SK-N-SH treated with all-trans-retinoic acid at 6 μM for 48 hours (cell line): ENCODE measurements around the gene ZBTB16.

Experiments
- ATAC-seq: fragments of 200-7000 bp; cut with Tn5 transposase; 3 replicates; pipeline ENCODE4 v1.9.1; 2020; ENCODE audit warnings: mild to moderate bottlenecking, moderate library complexity
- ARNTL ChIP-seq: fragments of 450-650 bp; formaldehyde crosslinking; IDR thresholded peaks from 2 replicates; pipeline ENCODE4 v1.5.0; 2020; ENCODE audit warnings: low read depth, mild to moderate bottlenecking, moderate library complexity, borderline replicate concordance
- BACH2 ChIP-seq: fragments of 250-450 bp; sonication (Bioruptor Pico); IDR thresholded peaks from 2 replicates; pipeline ENCODE4 v1.9.0; 2021; ENCODE audit warnings: mild to moderate bottlenecking, borderline replicate concordance
- CREB5 ChIP-seq: fragments of 250-450 bp; sonication (Bioruptor Pico); IDR thresholded peaks from 2 replicates; pipeline ENCODE4 v1.5.1; 2020; ENCODE audit warnings: low read depth, mild to moderate bottlenecking, moderate library complexity
- CSDC2 ChIP-seq: fragments of 250-450 bp; sonication (Bioruptor Pico); IDR thresholded peaks from 2 replicates; pipeline ENCODE4 v1.5.0; 2020; ENCODE audit warnings: mild to moderate bottlenecking, moderate library complexity
- CSRNP3 ChIP-seq: fragments of 250-450 bp; sonication (Bioruptor Pico); IDR thresholded peaks from 2 replicates; pipeline ENCODE4 v1.5.1; 2021; ENCODE audit warnings: mild to moderate bottlenecking, moderate library complexity
- ESRRG ChIP-seq: fragments of 250-450 bp; sonication (Bioruptor Pico); IDR thresholded peaks from 2 replicates; pipeline ENCODE4 v1.6.1; 2021; ENCODE audit warnings: mild to moderate bottlenecking
- GLIS3 ChIP-seq: fragments of 250-450 bp; sonication (Bioruptor Pico); IDR thresholded peaks from 2 replicates; pipeline ENCODE4 v1.5.0; 2020; ENCODE audit warnings: mild to moderate bottlenecking, moderate library complexity
- OSR1 ChIP-seq: fragments of 250-450 bp; sonication (Bioruptor Pico); IDR thresholded peaks from 2 replicates; pipeline ENCODE4 v1.8.0; 2022; ENCODE audit warnings: moderate library complexity, mild to moderate bottlenecking, inconsistent platforms
- PATZ1 ChIP-seq: fragments of 250-450 bp; sonication (Bioruptor Pico); IDR thresholded peaks from 2 replicates; pipeline ENCODE4 v1.8.0; 2020; ENCODE audit warnings: mild to moderate bottlenecking, moderate library complexity, borderline replicate concordance
- POU6F1 ChIP-seq: fragments of 250-450 bp; sonication (Bioruptor Pico); IDR thresholded peaks from 2 replicates; pipeline ENCODE4 v1.8.0; 2021; ENCODE audit warnings: low read depth, mild to moderate bottlenecking, moderate library complexity, borderline replicate concordance
- PPARA ChIP-seq: fragments of 250-450 bp; sonication (Bioruptor Pico); IDR thresholded peaks from 2 replicates; pipeline ENCODE4 v1.5.0; 2020; ENCODE audit warnings: mild to moderate bottlenecking, borderline replicate concordance
- RARB ChIP-seq: fragments of 250-450 bp; sonication (Bioruptor Pico); IDR thresholded peaks from 2 replicates; pipeline ENCODE4 v1.8.0; 2021; ENCODE audit warnings: mild to moderate bottlenecking, moderate library complexity
- TOX ChIP-seq: fragments of 250-450 bp; sonication (Bioruptor Pico); IDR thresholded peaks from 2 replicates; pipeline ENCODE4 v1.8.0; 2021; ENCODE audit warnings: mild to moderate bottlenecking, moderate library complexity, borderline replicate concordance
- TSHZ2 ChIP-seq: fragments of 250-450 bp; sonication (Bioruptor Pico); IDR thresholded peaks from 2 replicates; pipeline ENCODE4 v1.5.0; 2020; ENCODE audit warnings: mild to moderate bottlenecking, moderate library complexity
- ZFP30 ChIP-seq: fragments of 450-650 bp; formaldehyde crosslinking; IDR thresholded peaks from 2 replicates; pipeline ENCODE4 v1.5.0; 2022; ENCODE audit warnings: mild to moderate bottlenecking, moderate library complexity
- ZNF565 ChIP-seq: fragments of 450-650 bp; formaldehyde crosslinking; conservative IDR thresholded peaks from 2 replicates; pipeline ENCODE4 v1.5.0; 2020; ENCODE audit warnings: low read depth, mild to moderate bottlenecking, moderate library complexity

ZBTB16 gene

GRCh38 chr11:114059278-114059983, at the start of gene ZBTB16:
Gene ZBTB16 (plus strand): TSS chr11:114059711. CDS start chr11:114063301, 3,590 bp downstream.
- TF ChIP-seq CREB5 (CRISPR knock-in tag) = no peak
- TF ChIP-seq BACH2 = no peak
- no peak for TF ChIP-seq TSHZ2 (CRISPR knock-in tag)
- no peak for TF ChIP-seq ESRRG (CRISPR knock-in tag)
- TF ChIP-seq ZFP30 (CRISPR knock-in tag) = no peak
- TF ChIP-seq ARNTL (CRISPR knock-in tag) = no peak
- TF ChIP-seq CSRNP3 (CRISPR knock-in tag) = no peak
- no peak for TF ChIP-seq ZNF565 (CRISPR knock-in tag)
- TF ChIP-seq OSR1 (CRISPR knock-in tag) = no peak
- ATAC-seq = no peak

GRCh38 chr11:114010931-114011330, 48.6 kb upstream of the ZBTB16 start:
- TF ChIP-seq PPARA (CRISPR knock-in tag) (no peak), POU6F1 (CRISPR knock-in tag) (no peak)
- ATAC-seq = no peak

GRCh38 chr11:114011443-114011842, 48.1 kb upstream of the ZBTB16 start:
- TF ChIP-seq CSDC2 (CRISPR knock-in tag) (no peak), CSRNP3 (CRISPR knock-in tag) (no peak), TSHZ2 (CRISPR knock-in tag) (no peak), GLIS3 (CRISPR knock-in tag) (no peak), POU6F1 (CRISPR knock-in tag) (no peak), PATZ1 (no peak), PPARA (CRISPR knock-in tag) (no peak), OSR1 (CRISPR knock-in tag) (no peak), TOX (CRISPR knock-in tag) (no peak), ZFP30 (CRISPR knock-in tag) (no peak), RARB (CRISPR knock-in tag) (no peak), ZNF565 (CRISPR knock-in tag) (no peak), ESRRG (CRISPR knock-in tag) (no peak)
- ATAC-seq = no peak
